ENCODE results near the gene PHLDB1. TPM values are rescaled to one million over a fixed set of nuclear protein-coding genes. Genes with fewer than 3 reads are reported as not detected.

Gene PHLDB1
- total RNA-seq, 1 experiment from 2014 or later, result 36.2 TPM

DNA sequence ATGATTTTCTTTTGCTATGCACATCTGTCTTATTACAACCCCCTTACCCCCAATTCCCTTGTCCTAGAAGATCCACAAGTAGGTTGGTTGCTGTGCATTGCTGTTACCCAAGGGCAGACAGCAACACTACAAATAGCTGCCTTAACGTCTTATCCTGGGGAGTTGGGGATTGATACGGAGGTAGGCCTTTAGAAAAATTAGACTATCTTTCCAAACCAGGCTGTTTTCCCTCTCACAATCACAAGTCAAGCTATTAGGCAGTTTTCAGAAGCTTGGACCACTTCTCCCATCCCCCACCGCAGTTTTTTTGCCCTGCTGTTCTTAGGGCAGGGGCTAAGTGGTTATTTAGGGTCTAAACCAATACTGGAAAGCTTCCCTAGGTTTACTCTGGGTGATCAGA is 2.8 kb upstream of the PHLDB1 start (continued):
- no peak for TF ChIP-seq EGR1 (IDR thresholded peaks at IDR 0.05; ENCODE audit: low read depth)

DNA sequence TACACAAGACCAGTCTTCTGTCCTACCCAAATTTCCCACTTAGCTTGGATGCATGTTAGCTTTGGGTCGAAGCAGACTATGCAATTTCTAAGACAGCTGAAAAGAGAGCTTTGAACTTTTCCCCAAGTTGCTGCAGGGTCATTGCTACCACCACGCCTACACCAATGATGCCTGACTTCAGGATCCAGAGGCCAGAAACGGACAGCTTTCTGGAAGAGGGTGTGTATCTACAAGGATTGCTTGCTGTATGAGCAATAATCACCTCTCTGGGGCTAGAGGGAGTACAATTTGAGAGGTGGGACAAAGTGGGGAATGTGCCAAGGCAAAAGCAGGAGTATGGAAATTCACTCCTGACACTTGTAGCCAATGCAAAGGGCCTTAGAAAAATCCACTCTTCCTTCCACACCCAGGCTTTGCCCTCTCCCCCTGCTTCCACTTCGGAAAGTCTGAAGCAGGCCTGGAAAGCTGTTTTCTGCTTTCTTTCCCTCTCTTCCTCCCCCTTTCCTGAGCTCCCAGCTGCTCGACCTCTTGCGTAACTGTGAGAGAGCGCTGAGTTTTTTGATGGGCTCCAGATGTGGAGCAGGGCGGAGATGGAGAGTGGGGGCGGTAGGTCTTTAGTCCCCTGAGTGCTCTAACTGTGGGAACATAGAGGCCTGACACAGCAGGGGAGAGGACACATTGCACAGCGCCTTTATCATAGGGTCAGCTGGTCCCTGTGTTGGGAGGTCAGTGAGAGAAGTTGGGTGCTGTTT is 2.1 kb upstream of the PHLDB1 start:
- Histone ChIP-seq H3K9me2 (ENCODE audit: insufficient read depth) (no peaks in the 10 kb centered on the region), H3K9ac (ENCODE audit: low read length) (no peak overlapping the region), H3K27ac (ENCODE audit: low read depth, low read length) (no peak overlapping the region), H3K4me1 (ENCODE audit: control insufficient read depth in 1 of 2, insufficient read depth in 2 of 2, low read length in 2 of 2) (peaks cover 7 to 24% of the 10 kb centered on the region in 2 experiments; a peak in 3 of 4 replicates), H3K9me3 (ENCODE audit: control insufficient read depth in 1 of 2, insufficient read depth in 1 of 2, low read depth in 1 of 2, low read length in 2 of 2) (no peaks in the 10 kb centered on the region), H3K4me3 (replicated peaks in 1 of 2; ENCODE audit: low read depth in 1 of 2, low read length in 2 of 2) (no peak overlapping the region), H4K20me1 (ENCODE audit: insufficient read depth) (no peaks in the 10 kb centered on the region), H3K27me3 (ENCODE audit: insufficient read depth, low read length) (no peaks in the 10 kb centered on the region), H3K36me3 (ENCODE audit: control insufficient read depth in 1 of 2, insufficient read depth in 2 of 2, low read length in 2 of 2) (peaks cover 13 to 17% of the 10 kb centered on the region in 2 experiments; a peak in 3 of 4 replicates), H3K4me2 (ENCODE audit: low read length) (no peak overlapping the region), H2AFZ (ENCODE audit: low read depth, low read length, poor library complexity, severe bottlenecking) (no peak overlapping the region), H3K79me2 (ENCODE audit: insufficient read depth, low read length) (no peaks in the 10 kb centered on the region)
- ChIA-PET POLR2A (interaction anchor here (1.5 kb wide), 1 partner anchor 17 kb away, joined by 8 read pairs; no protein-coding TSS in a partner anchor), RAD21 (ENCODE audit: low non-redundant PET in 1 of 2, low total read pairs in 2 of 2, uncharacterized antibody in 2 of 2, unreplicated experiment in 2 of 2) (no interaction called here), CTCF (interaction anchor here (2.4 kb wide), 1 partner anchor 10 kb away, joined by 11 read pairs; no protein-coding TSS in a partner anchor)
- no peak for TF ChIP-seq POLR2A (IDR thresholded peaks at IDR 0.05; ENCODE audit: borderline replicate concordance, extremely low read depth, insufficient read depth, insufficient read length)
- TF ChIP-seq, protein P1, sequence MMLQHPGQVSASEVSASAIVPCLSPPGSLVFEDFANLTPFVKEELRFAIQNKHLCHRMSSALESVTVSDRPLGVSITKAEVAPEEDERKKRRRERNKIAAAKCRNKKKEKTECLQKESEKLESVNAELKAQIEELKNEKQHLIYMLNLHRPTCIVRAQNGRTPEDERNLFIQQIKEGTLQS (IDR thresholded peaks at IDR 0.05), result no peak
- no peak for TF ChIP-seq CEBPB (IDR thresholded peaks at IDR 0.05; ENCODE audit: low read depth)
- TF ChIP-seq, protein P2, sequence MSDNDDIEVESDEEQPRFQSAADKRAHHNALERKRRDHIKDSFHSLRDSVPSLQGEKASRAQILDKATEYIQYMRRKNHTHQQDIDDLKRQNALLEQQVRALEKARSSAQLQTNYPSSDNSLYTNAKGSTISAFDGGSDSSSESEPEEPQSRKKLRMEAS (IDR thresholded peaks at IDR 0.05), result no peak
- DNase-seq (ENCODE audit: low read depth, low spot score) (no peak), ATAC-seq (no peak)
- intact Hi-C loops (cut with micrococcal nuclease), result no loop called here
- BruUV-seq (replicated peaks), result no TSS peak

All from HCT116 (cell line).